ENCODE measurements around the gene MYH6.

Gene MYH6

GRCh38 chr14:23376482-23377197, 31.4 kb downstream of the MYH6 start, which contains the start of gene CMTM5:
Gene CMTM5 (plus strand): TSS chr14:23377046. CDS start chr14:23377252, 206 bp downstream.
- DNase-seq (ENCODE audit: low read depth): peak; percentile 67

DNA sequence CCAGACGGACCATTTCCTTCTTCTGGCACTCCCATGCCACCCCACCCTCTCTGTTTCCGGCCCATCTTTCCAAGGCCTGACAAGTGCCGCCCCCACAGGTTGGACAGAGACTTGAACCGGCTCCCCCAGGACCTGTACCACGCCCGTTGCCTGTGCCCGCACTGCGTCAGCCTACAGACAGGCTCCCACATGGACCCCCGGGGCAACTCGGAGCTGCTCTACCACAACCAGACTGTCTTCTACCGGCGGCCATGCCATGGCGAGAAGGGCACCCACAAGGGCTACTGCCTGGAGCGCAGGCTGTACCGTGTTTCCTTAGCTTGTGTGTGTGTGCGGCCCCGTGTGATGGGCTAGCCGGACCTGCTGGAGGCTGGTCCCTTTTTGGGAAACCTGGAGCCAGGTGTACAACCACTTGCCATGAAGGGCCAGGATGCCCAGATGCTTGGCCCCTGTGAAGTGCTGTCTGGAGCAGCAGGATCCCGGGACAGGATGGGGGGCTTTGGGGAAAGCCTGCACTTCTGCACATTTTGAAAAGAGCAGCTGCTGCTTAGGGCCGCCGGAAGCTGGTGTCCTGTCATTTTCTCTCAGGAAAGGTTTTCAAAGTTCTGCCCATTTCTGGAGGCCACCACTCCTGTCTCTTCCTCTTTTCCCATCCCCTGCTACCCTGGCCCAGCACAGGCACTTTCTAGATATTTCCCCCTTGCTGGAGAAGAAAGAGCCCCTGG, 32.4 kb downstream of the MYH6 start:
- DNase-seq (ENCODE audit: low read depth): no peak

DNA sequence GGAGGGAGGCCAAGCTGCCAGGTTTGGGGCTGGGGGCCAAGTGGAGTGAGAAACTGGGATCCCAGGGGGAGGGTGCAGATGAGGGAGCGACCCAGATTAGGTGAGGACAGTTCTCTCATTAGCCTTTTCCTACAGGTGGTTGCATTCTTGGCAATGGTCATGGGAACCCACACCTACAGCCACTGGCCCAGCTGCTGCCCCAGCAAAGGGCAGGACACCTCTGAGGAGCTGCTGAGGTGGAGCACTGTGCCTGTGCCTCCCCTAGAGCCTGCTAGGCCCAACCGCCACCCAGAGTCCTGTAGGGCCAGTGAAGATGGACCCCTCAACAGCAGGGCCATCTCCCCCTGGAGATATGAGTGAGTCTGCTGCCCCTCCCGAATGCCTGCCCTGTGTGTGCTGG, 35.0 kb downstream of the MYH6 start:
- no peak for DNase-seq (ENCODE audit: low read depth)

DNA sequence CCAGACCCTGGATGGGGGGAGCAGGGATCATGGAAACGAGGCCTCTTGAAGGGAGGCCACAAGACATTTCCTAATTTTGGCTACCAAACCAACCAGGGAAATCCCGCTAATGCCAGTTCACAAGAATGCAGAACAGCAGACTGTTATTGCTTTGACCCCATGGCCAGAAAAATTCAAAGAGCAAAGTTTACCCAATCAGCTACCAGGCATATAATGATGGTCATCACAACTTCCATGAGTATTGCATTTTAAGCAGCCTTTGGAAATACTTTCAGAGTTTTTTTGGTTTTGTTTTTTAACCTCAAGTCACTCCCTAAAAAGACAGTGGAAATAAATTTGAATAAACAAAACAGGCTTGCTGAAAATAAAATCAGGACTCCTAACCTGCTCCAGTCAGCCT, 35.6 kb downstream of the MYH6 start, which contains the start of gene IL25:
Gene IL25 (plus strand): TSS at position 301 of the 400 bp plus-strand sequence.
- no peak for DNase-seq (ENCODE audit: low read depth)

- no peak for DNase-seq (ENCODE audit: low read depth)
Observed at GRCh38 chr14:23371865-23372264, 36.2 kb downstream of the MYH6 start.

DNA sequence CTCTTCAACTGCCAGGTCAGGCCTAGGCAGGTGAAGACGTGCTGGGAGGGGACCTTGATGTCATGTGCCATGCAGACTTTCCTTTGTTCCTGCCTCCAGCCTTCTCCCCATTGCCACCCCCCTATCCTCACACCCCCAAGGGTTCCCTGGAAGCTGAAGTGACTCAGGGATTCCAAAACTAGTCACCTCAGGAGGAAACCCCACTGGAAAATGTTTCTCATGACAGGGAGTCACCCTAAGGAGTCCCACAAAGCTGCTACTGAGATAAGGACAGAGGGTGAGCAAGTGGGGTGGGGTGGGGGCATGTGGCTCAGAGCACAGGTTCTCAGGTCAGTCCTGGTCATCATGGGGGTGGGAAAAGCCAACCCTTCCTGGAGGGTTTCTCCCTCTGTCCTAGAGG, 37.9 kb downstream of the MYH6 start:
- DNase-seq (ENCODE audit: low read depth): no peak

DNA sequence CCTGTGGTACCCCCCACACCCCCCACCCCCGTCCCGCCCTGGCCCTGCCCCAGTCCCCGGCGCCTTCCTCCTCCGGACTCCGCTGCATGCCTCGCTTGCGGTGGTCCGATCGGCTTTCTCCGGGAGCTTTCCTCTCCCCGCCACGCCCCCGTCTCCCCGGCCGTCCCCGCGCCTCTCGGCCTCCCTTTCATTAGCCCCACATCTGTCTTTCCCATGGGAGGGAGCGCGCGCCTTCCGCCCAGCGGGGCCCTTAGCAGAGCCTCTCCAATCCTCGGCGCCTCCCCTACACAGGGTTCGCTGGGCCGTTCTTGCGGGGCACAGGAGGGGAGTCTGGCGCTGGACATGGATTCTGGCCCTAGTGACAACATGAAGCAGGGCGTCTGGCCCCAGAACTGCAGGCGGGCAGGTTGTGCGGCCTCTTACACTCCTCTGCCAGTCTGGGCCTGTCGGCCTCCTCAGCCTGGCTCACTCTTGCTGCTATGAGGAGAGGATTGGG, 41.6 kb downstream of the MYH6 start:
- no peak for DNase-seq (ENCODE audit: low read depth)

DNA sequence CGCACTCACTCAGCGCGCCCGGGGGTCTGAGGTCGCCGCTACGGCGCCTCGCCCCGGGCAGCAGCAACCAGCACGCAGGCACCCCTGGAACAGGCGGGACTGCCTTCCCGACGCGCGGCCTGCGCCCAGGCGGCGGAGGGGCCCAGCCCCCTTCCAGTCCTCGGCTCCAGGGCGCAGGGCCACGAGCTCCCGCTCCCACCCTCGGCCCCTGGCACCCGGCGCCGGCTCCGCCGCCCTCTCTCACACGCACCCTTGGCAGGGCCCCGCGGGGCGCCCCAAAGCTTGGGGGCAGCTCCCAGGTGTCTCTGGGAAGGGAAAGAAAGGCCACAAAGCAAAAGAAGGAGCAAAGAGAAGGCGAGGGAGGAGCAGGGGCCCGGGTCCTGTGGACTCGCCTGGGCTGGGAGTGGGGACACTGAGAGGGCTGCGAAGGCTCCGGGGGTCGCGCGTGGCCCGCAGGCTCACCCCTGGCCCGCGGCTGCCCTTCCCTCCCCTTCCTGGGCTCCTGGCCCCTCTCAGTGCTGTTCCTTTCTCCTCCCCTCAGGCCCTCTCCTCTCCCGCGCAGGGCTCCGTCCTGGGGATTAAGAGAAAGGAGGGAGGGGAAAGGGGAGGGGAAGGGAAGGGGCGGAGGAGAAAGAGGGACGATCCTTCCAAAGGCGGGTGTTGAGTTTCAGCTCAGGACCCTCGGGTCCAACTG, 42.2 kb downstream of the MYH6 start:
- DNase-seq (ENCODE audit: low read depth): no peak

DNA sequence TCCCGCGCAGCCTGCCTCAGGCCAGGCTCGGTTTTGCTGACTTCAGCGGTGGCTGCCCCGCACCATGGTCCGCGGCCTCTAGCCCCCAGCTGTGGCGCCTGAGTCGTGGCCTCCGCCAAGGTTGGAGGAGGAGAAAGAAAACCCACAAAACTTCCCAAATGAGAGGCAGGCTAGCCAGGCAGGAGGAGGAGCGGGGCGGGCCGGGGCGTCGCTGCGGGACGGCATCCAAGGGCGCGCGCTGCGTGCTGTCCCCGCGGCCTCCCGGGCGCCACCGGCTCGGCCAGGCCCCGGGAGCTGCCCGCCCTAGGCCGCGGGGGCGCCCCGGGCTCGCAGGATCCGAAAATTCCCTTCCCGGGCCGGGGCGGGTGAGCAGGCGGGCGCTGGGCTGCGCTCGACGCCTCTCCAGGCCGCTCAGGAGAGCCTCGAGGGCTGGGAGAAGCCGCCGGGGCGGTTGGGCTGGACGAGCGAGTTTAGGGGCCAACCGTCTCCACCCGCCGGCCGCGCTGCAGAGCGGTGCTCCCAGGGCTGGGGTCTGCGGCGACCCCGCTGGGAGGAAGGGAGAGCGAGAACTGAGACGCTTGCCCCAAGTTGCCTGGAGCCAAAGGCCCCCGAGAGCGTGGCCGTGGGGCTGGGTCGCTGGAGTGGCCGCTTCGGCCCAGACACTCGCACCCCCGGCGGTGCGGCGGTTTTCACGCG, 42.9 kb downstream of the MYH6 start, which contains the start of gene EFS:
Gene EFS (minus strand): TSS at position 137 of the 696 bp plus-strand sequence. CDS start 147 bp downstream, outside the sequence.
- DNase-seq (ENCODE audit: low read depth): no peak

DNA sequence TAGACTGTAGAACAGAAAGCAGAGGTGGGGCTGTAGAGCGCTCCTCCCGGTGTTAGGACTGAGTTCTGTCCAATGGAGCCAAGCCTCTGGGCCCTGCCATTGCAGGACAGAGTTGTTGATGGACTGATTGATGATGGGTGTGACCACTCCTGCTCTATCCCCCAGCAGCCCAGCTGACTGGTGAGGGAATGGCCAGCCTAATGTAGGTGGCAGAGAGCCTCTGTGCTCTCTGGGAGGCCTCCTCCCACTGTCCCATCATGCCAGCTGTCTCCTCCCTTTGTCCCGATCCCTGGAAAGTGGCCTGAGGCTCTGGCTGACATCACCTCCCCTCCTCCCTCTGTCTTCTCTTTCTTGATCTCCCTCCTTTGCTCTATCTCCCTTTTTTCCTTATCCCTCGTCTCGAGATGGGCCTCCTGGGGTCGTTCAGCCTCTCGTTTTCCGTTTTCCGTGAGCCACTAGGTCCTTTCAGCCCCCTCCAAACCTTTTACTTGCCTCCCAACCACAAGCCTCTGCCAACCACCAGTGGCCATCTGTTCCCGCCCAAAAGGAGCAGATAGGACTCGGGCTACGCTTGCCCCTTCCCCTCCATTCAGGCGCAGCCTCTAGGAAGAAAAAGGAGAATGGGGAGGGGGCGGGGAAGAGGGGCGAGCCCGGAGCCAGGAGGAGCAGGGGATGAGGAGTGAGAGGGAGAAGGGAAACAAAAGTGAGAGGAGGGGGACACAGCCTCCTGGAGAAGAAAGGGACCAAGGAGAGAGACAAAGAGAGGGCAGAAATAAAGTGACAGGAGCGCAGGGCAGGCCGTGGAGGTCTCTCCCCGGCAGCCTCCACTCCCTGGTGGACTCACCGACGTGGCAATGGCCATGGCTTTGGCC, 43.7 kb downstream of the MYH6 start:
- no peak for DNase-seq (ENCODE audit: low read depth)

GRCh38 chr14:23362200-23362599, 45.9 kb downstream of the MYH6 start:
- DNase-seq (ENCODE audit: low read depth): no peak

- DNase-seq (ENCODE audit: low read depth): no peak
Observed at GRCh38 chr14:23361763-23362162, 46.3 kb downstream of the MYH6 start.

DNA sequence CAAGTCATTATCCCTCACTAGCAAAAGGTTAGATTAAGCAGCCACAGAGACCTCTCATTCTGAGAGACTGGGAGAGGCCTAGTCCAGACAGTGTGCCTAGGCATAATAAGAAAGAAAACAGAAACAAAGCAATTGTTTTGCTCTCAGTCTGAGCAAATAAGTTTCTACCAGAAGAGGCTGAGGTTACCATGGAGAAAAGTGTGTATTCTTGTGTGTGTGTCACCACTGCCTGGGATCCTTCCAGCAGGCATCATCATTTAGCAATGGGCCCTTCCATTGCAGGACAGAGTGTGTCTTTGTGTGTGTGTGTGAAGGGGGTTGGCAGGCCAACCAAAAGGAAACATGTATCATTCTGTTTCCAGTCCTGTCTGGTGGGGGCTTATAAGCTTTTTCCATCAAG, 46.8 kb downstream of the MYH6 start:
- no peak for DNase-seq (ENCODE audit: low read depth)

GRCh38 chr14:23360496-23360895, 47.6 kb downstream of the MYH6 start:
- no peak for DNase-seq (ENCODE audit: low read depth)

DNA sequence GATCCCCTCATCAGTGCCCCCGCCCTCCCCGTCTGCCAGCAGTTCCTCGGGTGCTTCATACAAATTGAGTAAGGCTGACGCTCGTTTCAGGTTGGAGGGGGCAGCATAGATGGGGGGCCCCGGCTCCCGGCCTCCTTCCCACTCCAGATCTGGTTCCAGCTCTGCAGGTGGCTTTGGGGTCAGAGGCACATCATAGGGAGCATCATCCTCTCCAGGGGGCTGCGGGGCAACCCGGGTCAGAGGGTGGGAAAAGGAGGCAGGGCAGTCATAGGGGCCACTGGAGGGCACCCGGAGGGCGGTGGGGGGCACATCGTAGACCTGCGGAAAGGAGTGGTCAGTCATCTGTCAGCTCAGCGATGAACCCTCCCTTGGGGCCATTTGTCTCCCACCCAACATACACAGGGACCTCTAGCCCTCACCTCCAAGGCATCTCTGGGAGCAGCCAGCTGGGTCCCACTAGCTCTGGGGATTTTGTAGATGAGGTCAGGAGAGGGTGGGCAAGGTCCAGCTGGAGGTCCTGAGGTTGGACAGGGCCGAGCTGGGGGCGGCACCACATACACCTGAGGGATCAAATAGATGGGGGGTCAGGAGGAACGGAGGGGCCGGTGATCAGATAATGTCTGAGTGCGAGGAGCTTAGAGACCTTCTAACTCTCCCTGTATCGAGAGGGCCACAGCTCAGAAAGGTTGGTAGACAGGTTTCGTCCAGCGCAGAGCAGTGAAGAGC, 48.2 kb downstream of the MYH6 start:
- no peak for DNase-seq (ENCODE audit: low read depth)

DNA sequence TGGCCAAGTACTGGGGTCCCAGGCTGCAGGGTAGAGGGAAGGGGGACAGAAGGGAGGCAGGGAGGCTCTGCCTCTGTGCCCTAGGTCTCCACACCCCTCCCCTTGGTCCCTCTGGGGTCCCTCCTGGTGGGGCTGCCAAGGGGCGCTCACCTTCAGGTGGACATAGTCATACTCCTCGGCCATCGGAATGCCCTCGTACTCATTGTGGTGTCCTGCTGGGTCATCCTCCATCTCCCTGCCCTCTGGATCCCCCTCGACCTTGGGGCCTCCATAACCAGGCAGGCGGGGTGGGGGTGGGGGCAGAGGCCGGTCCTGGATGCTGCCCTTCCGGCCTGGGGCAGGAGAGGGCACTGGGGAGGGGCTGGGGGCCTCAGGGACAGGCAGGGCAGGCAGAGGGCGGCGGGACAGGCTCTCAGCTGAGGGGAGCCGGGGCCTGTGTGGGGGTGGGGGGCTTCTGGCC, 48.9 kb downstream of the MYH6 start:
- no peak for DNase-seq (ENCODE audit: low read depth)

DNA sequence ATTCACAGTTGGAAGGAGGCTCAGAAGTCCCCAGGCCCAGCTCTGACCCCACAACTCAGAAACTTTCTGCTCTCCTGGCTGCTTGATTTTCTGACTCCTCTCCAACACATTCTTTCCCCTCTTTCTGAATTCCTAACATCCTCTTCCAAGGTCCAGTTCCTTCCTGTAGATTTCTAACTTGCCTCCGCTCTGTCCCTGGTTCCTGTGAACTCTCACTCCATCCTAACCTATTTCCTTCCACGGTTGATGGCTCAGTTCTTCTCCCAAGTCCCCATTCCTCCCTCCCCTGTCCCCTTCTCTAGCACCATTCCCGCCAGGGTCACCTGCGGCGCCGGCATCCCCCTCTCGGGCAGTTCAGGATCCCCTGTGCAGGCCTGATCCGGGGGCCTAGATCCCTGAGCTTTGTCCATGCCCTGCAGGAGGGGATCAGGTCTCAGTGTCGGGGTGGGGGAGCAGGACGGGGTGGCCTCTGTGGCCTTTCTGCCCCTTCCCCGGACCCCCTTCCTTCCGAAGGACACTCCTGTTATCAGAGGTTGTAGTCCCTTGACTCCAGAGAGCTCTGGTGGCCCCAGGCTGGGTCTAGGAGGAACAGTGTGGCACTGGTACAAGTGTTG, 49.4 kb downstream of the MYH6 start:
- no peak for DNase-seq (ENCODE audit: low read depth)

DNA sequence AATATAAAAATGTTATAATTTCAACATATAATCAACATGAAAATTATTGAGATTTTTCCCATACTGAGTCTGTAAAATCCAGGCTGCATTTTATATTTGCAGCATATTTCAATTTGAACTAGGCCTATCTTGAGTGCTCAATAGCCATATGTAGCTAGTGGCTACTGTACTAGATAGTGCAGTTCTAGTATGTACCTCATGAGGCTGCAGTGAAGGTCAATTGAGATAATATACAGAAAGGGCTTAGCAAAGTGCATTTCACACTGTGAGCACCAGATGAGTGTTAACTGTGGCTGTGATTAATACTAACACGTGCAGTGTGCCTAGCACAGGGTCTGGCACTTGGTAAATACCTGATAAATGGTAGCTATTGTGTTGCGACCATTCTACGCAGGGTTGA, 50.0 kb downstream of the MYH6 start:
- no peak for DNase-seq (ENCODE audit: low read depth)

DNA sequence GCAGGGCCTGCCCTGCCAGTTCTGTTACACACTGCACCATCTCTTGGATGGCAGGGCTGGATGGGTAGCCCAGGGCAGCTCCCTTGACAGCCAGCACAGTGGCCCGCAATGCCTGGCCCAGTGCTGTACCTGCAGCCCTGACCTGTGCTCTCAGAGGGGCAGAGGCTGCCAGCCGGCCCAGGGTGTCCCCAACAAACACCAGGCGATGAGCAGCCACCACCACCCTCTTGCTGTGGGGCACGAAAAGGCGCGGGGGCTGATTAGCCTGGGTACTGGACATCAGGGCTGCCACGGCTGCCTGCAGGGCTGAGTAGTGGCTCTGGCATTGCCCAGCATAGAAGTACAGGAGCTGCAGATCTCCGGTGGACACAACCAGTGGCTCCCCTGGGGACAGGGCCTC, 50.8 kb downstream of the MYH6 start:
- DNase-seq (ENCODE audit: low read depth): no peak

DNA sequence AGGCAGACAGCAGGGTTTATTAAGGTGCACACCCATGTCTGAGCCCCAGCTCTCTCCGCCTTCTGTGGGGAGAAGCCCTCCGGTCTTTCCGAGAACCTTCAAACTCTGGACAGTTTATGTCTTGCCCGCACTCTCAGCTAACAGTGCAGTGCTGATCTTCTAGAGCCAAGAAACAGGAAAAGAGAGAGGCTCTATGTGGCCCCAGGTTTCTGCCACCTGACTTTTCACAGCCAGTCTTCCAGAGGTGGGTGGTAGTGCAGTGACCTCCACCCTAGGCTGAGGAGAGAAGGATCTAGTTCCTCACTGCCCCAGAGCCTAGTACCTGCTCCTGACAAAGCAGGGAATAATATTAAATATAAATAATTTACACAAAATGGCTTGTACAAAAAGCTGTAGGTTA, 51.4 kb downstream of the MYH6 start:
- DNase-seq (ENCODE audit: low read depth): no peak

Measured in CMK (cell line).